Prostate gland (tissue), 2 donors: ENCODE measurements around the gene CSMD2.

Experiments used
- POLR2A ChIP-seq: fragments of 450-650 bp; IDR thresholded peaks from one replicate; pipeline ENCODE4 v1.6.1; 2016; ENCODE audit warnings: antibody characterized with exemption, mild to moderate bottlenecking
- POLR2AphosphoS5 ChIP-seq: sonication (generic); formaldehyde crosslinking; IDR thresholded peaks from one replicate; pipeline ENCODE4 v1.6.1; 2017; ENCODE audit warnings: antibody characterized with exemption
- TF ChIP-seq, protein P1 (sequence below), 4 experiments: fragments of 200-600 bp in 2 of 4; fragments of 450-650 bp in 2 of 4; sonication (generic) in 2 of 4; IDR thresholded peaks; 1 replicate in 3 of 4; 2 replicates in 1 of 4; pipeline ENCODE4 v1.5.1; 2016 to 2019; ENCODE audit warnings: antibody characterized with exemption in 4 of 4, mild to moderate bottlenecking in 2 of 4, moderate library complexity in 2 of 4

DNA sequence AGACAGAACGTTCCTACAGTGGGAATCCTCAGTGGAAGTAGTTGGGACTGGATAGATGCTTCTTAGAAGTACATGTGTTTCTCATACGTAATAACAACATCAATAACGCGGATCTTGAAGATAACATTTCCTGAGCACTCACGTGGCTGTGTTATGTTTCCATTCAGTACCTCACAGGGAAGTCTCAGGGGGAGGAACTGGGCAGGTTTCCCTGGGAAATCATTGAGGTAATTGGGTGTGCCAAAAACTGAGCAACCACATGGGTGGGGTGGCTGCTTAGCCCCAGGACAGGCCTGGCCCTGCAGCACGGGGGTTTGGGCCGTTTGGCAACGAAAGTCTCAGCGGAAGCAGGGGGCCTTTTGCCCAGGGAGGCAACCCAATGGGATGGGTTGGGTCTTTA lies 558.8 kb downstream of the CSMD2 start:
- TF ChIP-seq POLR2AphosphoS5: no peak
- TF ChIP-seq POLR2A: no peak
- TF ChIP-seq, protein P1, sequence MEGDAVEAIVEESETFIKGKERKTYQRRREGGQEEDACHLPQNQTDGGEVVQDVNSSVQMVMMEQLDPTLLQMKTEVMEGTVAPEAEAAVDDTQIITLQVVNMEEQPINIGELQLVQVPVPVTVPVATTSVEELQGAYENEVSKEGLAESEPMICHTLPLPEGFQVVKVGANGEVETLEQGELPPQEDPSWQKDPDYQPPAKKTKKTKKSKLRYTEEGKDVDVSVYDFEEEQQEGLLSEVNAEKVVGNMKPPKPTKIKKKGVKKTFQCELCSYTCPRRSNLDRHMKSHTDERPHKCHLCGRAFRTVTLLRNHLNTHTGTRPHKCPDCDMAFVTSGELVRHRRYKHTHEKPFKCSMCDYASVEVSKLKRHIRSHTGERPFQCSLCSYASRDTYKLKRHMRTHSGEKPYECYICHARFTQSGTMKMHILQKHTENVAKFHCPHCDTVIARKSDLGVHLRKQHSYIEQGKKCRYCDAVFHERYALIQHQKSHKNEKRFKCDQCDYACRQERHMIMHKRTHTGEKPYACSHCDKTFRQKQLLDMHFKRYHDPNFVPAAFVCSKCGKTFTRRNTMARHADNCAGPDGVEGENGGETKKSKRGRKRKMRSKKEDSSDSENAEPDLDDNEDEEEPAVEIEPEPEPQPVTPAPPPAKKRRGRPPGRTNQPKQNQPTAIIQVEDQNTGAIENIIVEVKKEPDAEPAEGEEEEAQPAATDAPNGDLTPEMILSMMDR (IDR thresholded peaks at IDR 0.05): no peak
